GM12878 (cell line): ENCODE measurements around the gene FGD5. TPM values are rescaled to one million over a fixed set of nuclear protein-coding genes. Genes with fewer than 3 reads are reported as not detected.

Source experiments
- ATAC-seq: fragments of 200-7000 bp; cut with Tn5 transposase; 3 replicates; pipeline ENCODE4 v1.9.1; 2020; ENCODE audit warnings: mild to moderate bottlenecking, moderate library complexity
- BruUV-seq: library from RNA; stranded (reverse); fragments of 400-500 nt; replicated peaks from 2 replicates; lab custom pipeline; 2021; lab: Mats Ljungman, UMichigan
- CTCF ChIA-PET: fragments of 300-600 bp; sonication (Branson Sonifier 250); formaldehyde crosslinking; extraction: SDS; loops from one replicate; lab custom pipeline; 2021; ENCODE audit warnings: inconsistent platforms; lab: Yijun Ruan, JAX
- POLR2A ChIA-PET: fragments of 350-600 bp; formaldehyde crosslinking; extraction: SDS; loops from one replicate; lab custom pipeline; 2021; ENCODE audit warnings: inconsistent platforms; lab: Charles Lee
- RAD21 ChIA-PET: fragments of 300-600 bp; sonication (Branson Sonifier 250); formaldehyde crosslinking; loops from one replicate; lab custom pipeline; 2023; ENCODE audit warnings: antibody characterized with exemption; ENCODE audit not compliant: unreplicated experiment; lab: Charles Lee
- SMC1A ChIA-PET: fragments of 300-600 bp; sonication (Branson Sonifier 250); formaldehyde crosslinking; loops from one replicate; lab custom pipeline; 2023; ENCODE audit not compliant: unreplicated experiment, uncharacterized antibody; lab: Charles Lee
- DNase-seq: peaks from one replicate; pipeline ENCODE4 v3.0.0-alpha.2; 2011; ENCODE audit warnings: low read depth, low spot score
- FAIRE-seq: peaks from 3 replicates; lab custom pipeline; 2011; peaks lifted over from hg19 to GRCh38; lab: Jason Lieb, UNC
- H2AFZ ChIP-seq: 2 replicates; pipeline ENCODE4 v1.6.0; 2011; ENCODE audit warnings: low read depth, low read length, control low read depth; ENCODE audit not compliant: control insufficient read depth
- H3K27ac ChIP-seq: 2 replicates; pipeline ENCODE4 v1.5.1; 2011; ENCODE audit warnings: control low read depth; ENCODE audit not compliant: control insufficient read depth, insufficient read depth
- H3K27me3 ChIP-seq, 2 experiments: replicated peaks in 1 of 2; 2 replicates each; pipeline versions ENCODE4 v1.6.0 to v1.6.1; 2011; ENCODE audit warnings: low read length in 1 of 2; ENCODE audit not compliant: control insufficient read depth in 2 of 2, insufficient read depth in 2 of 2
- H3K36me3 ChIP-seq, 2 experiments: 2 replicates each; pipeline ENCODE4 v1.5.1; 2011; ENCODE audit warnings: low read length in 1 of 2; ENCODE audit not compliant: control insufficient read depth in 2 of 2, insufficient read depth in 2 of 2
- H3K4me1 ChIP-seq: 2 replicates; pipeline ENCODE4 v1.6.1; 2011; ENCODE audit warnings: mild to moderate bottlenecking, low read length, moderate library complexity, mixed read lengths; ENCODE audit not compliant: control insufficient read depth, insufficient read depth
- H3K4me2 ChIP-seq: 2 replicates; pipeline ENCODE4 v1.6.0; 2011; ENCODE audit warnings: control low read depth; ENCODE audit not compliant: control insufficient read depth, insufficient read depth
- H3K4me3 ChIP-seq: fragments of 200-600 bp; sonication (generic); 2 replicates; pipeline ENCODE4 v1.5.1; 2016
- H3K79me2 ChIP-seq: 2 replicates; pipeline ENCODE4 v1.6.0; 2011; ENCODE audit warnings: low read length; ENCODE audit not compliant: control insufficient read depth, insufficient read depth
- H3K9ac ChIP-seq: 2 replicates; pipeline ENCODE4 v1.8.0; 2011; ENCODE audit warnings: low read length, control low read depth, mixed read lengths; ENCODE audit not compliant: control insufficient read depth, insufficient read depth
- H3K9me3 ChIP-seq: replicated peaks from 3 replicates; pipeline ENCODE4 v1.5.1; 2011; ENCODE audit warnings: mild to moderate bottlenecking, low read length; ENCODE audit not compliant: control insufficient read depth, insufficient read depth
- H4K20me1 ChIP-seq: 2 replicates; pipeline ENCODE4 v1.6.0; 2011; ENCODE audit not compliant: control insufficient read depth, insufficient read depth
- CBFB ChIP-seq: IDR thresholded peaks from 2 replicates; pipeline ENCODE4 v1.6.1; 2016; ENCODE audit warnings: antibody characterized with exemption, low read depth
- CBX3 ChIP-seq: fragments of 200-600 bp; sonication (generic); IDR thresholded peaks from 2 replicates; pipeline ENCODE4 v1.6.1; 2016; ENCODE audit warnings: low read depth, borderline replicate concordance
- KLF5 ChIP-seq: fragments of 450-650 bp; IDR thresholded peaks from 2 replicates; pipeline ENCODE4 v1.6.1; 2014; ENCODE audit warnings: mild to moderate bottlenecking; ENCODE audit not compliant: partially characterized antibody
- SPI1 ChIP-seq: IDR thresholded peaks from 2 replicates; pipeline ENCODE4 v1.6.1; 2011; ENCODE audit warnings: low read depth, mild to moderate bottlenecking, low read length, moderate library complexity, borderline replicate concordance; ENCODE audit not compliant: insufficient read depth
- ZNF24 ChIP-seq: fragments of 450-650 bp; IDR thresholded peaks from 2 replicates; pipeline ENCODE4 v1.6.1; 2017; ENCODE audit warnings: antibody characterized with exemption, mild to moderate bottlenecking
- ZNF384 ChIP-seq: IDR thresholded peaks from 2 replicates; pipeline ENCODE4 v1.6.1; 2012; ENCODE audit warnings: low read depth, mild to moderate bottlenecking, low read length, improper control_type of control experiment, borderline replicate concordance
- ZNF592 ChIP-seq: fragments of 450-650 bp; IDR thresholded peaks from 2 replicates; pipeline ENCODE4 v1.6.1; 2017; ENCODE audit warnings: mild to moderate bottlenecking, moderate library complexity
- ZNF622 ChIP-seq: fragments of 450-650 bp; IDR thresholded peaks from 2 replicates; pipeline ENCODE4 v1.6.1; 2017; ENCODE audit warnings: mild to moderate bottlenecking, inconsistent platforms
- WGBS: methylation state at CpG from one replicate; pipeline ENCODE4 v1.1.6; 2016; ENCODE audit warnings: low lambda C conversion rate; ENCODE audit not compliant: insufficient replicate concordance, insufficient coverage; ENCODE audit errors: missing lambda C conversion rate; 5-methylcytosine and 5-hydroxymethylcytosine counted together
- in situ Hi-C: fragments of 300-500 bp; cut with MboI; formaldehyde crosslinking; loops from 9 replicates; pipeline ENCODE4 v1.14.3; 2018; ENCODE audit warnings: mixed read lengths
- intact Hi-C: fragments of 100-400 bp; cut with micrococcal nuclease; formaldehyde crosslinking; loops from one replicate; pipeline ENCODE4 v1.14.2; 2022; ENCODE audit not compliant: unreplicated experiment
- polyA plus RNA-seq, 11 experiments: library from polyadenylated mRNA; depleted of rRNA in 4 of 11; unstranded in 6 of 11; stranded (reverse) in 5 of 11; fragments of >200 nt; fragmentation: Nextera tagmentation in 4 of 11; fragmentation: Illumina TruSeq in 1 of 11; extraction: Ambion mirVana in 4 of 11; extraction: Trizol in 1 of 11; gene quantifications; 1 replicate in 1 of 11; 2 replicates in 10 of 11; pipeline versions ENCODE4 v1.2.1 to v1.2.3, GENCODE V29; 2011 to 2016; ENCODE audit warnings: inconsistent platforms in 2 of 11, missing spikeins in 2 of 11, low read depth in 1 of 11
- total RNA-seq, 4 experiments: library from RNA; depleted of rRNA in 3 of 4; stranded (reverse); fragments of >200 nt in 3 of 4; fragmentation: Illumina TruSeq in 1 of 4; extraction: Trizol in 1 of 4; gene quantifications; 2 replicates each; pipeline versions ENCODE4 v1.2.1 to v1.2.3, GENCODE V29; 2013 to 2021

FGD5 gene
- total and polyA plus RNA-seq, 10 of the 15 experiments (the other 5 are each of a cell fraction or from before 2014, with no cell fraction given): 0.03 to 0.13 (median 0.11) TPM; not detected in 3

GRCh38 chr3:14929310-14930074, 110.7 kb downstream of the FGD5 start:
- POLR2A ChIA-PET: no interaction called here
- Histone ChIP-seq H3K9ac (no peak overlapping the region), H3K4me3 (no peak overlapping the region), H3K27me3 (no peaks in the 10 kb centered on the region), H3K27ac (no peak overlapping the region), H3K4me1 (no peaks in the 10 kb centered on the region), H3K9me3 (no peaks in the 10 kb centered on the region), H2AFZ (no peak overlapping the region), H3K79me2 (no peaks in the 10 kb centered on the region), H3K36me3 (no peaks in the 10 kb centered on the region), H3K4me2 (no peak overlapping the region), H4K20me1 (no peaks in the 10 kb centered on the region)
- intact Hi-C loops: loop anchor here (5.0 to 10.0 kb wide), 2 partner anchors 88 to 275 kb away; partner anchors contain the start of gene CAPN7
- no peak for ATAC-seq
- no peak for DNase-seq
- RAD21 ChIA-PET: interaction anchor here (1.1 kb wide), 1 partner anchor 149 kb away, joined by 3 read pairs; no protein-coding TSS in a partner anchor
- WGBS: 53% methylated on average over 2 of the region's 2 CpGs
- SMC1A ChIA-PET: interaction anchor here (0.7 to 1.0 kb wide), 4 partner anchors 8 to 166 kb away, joined by 3 read pairs; no protein-coding TSS in a partner anchor
- no peak for TF ChIP-seq ZNF384
- TF ChIP-seq CBFB: no peak
- TF ChIP-seq CBX3: no peak
- TF ChIP-seq ZNF592: no peak
- peak; percentile 80 for TF ChIP-seq ZNF24
- no peak for TF ChIP-seq KLF5
- peak; percentile 50; the same call in 1 of the 2 replicates for TF ChIP-seq SPI1
- TF ChIP-seq ZNF622: no peak
- no TSS peak for BruUV-seq
- CTCF ChIA-PET: interaction anchor here (1.6 kb wide), 1 partner anchor 148 kb away, joined by 5 read pairs; no protein-coding TSS in a partner anchor
- in situ Hi-C loops: no loop called here
- FAIRE-seq: no peak
